Chondrocyte (in vitro differentiated cells): ENCODE measurements around the gene LRRN3. TPM values are rescaled to one million over a fixed set of nuclear protein-coding genes. Genes with fewer than 3 reads are reported as not detected.

Experiments
- DNase-seq: peaks from one replicate; pipeline ENCODE4 v3.0.0; 2021; ENCODE audit warnings: mixed read lengths, low spot score
- H3K27ac Mint-ChIP-seq: one replicate; pipeline ENCODE4 v1.8.0; 2021; ENCODE audit warnings: mild to moderate bottlenecking, moderate library complexity, mixed read lengths; ENCODE audit not compliant: unreplicated experiment
- H3K27me3 Mint-ChIP-seq: 2 replicates; pipeline ENCODE4 v1.8.0; 2021; ENCODE audit warnings: low read depth, mixed read lengths
- H3K36me3 Mint-ChIP-seq: 2 replicates; pipeline ENCODE4 v1.8.0; 2021; ENCODE audit warnings: low read depth, mixed read lengths
- H3K4me1 Mint-ChIP-seq: 2 replicates; pipeline ENCODE4 v1.8.0; 2021; ENCODE audit warnings: low read depth, mild to moderate bottlenecking, mixed read lengths
- H3K4me3 Mint-ChIP-seq: one replicate; pipeline ENCODE4 v1.8.0; 2021; ENCODE audit warnings: mild to moderate bottlenecking, moderate library complexity, mixed read lengths; ENCODE audit not compliant: unreplicated experiment
- H3K9me3 Mint-ChIP-seq: 2 replicates; pipeline ENCODE4 v1.8.0; 2021; ENCODE audit warnings: low read depth, mixed read lengths
- total RNA-seq: library from RNA; stranded (reverse); gene quantifications from 3 replicates; pipeline ENCODE4 v1.2.1, GENCODE V29; 2021
- TF ChIP-seq, protein P1 (sequence below): fragments of 200-600 bp; sonication (generic); IDR thresholded peaks from 2 replicates; pipeline ENCODE4 v1.5.0; 2021; ENCODE audit warnings: antibody characterized with exemption, mild to moderate bottlenecking, moderate library complexity

LRRN3 gene
- total RNA-seq, 1 donor from 2014 or later, result 0.65 TPM

DNA sequence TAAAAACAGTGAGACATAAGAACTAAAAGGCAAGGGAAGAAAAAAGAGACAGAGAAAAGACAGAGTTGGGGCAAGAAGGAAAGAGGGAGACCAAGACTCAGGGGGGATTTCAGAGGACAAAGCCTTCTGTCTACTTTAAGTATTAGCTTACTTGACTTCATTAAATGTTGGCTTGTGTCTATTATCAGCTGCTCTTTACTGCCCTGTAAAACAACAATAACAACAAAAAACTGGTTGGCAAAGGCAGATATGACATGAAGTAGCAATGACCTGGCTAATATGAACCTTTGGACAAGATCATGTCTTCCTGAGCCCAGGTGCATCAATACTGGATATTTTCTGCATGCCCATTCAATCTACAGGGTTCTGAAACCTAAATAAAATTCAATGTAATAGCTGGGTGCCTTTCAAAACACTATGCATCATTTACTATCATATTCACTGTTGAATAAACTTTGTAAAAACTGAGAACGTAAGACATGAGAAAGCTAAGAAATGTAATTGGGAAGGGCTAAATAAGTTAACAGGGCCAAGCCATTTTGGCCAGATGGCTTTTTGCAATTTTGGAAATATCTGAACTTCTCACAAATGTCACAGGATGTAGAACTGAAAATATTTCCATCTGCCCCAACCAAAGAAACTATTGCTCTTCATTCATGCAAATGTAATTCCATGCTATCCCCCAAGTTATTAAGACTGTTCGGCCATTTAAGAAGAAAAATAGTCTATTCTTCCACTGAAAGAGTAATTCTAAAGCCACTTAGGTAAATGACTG is 49.4 kb downstream of the LRRN3 start:
- Mint-ChIP-seq H3K36me3 (no peaks in the 10 kb centered on the region), H3K4me3 (no peak overlapping the region), H3K27me3 (no peaks in the 10 kb centered on the region), H3K27ac (no peak overlapping the region), H3K9me3 (no peaks in the 10 kb centered on the region), H3K4me1 (peaks cover 31% of the 10 kb centered on the region)
- DNase-seq, result no peak
- TF ChIP-seq, protein P1, sequence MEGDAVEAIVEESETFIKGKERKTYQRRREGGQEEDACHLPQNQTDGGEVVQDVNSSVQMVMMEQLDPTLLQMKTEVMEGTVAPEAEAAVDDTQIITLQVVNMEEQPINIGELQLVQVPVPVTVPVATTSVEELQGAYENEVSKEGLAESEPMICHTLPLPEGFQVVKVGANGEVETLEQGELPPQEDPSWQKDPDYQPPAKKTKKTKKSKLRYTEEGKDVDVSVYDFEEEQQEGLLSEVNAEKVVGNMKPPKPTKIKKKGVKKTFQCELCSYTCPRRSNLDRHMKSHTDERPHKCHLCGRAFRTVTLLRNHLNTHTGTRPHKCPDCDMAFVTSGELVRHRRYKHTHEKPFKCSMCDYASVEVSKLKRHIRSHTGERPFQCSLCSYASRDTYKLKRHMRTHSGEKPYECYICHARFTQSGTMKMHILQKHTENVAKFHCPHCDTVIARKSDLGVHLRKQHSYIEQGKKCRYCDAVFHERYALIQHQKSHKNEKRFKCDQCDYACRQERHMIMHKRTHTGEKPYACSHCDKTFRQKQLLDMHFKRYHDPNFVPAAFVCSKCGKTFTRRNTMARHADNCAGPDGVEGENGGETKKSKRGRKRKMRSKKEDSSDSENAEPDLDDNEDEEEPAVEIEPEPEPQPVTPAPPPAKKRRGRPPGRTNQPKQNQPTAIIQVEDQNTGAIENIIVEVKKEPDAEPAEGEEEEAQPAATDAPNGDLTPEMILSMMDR, result no peak

DNA sequence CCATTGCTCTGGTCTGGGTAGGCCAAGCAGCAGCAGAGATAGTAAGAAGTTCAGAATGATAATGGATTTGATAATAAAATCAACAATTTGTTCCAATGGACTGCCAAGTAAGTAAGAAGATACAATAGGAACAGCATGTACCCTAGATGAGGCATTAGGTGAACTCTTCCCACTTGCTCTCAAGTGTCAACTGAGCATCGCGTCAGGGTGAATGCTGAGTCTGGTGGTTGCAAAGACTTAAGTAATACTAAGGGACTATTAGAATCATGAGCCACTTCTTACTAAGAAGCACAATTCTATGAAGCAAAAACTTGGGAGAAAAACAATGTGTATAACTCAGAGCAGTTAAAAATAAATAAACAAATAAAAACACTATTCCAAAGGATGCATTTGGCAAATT is 54.5 kb downstream of the LRRN3 start:
- no peak for DNase-seq
- Mint-ChIP-seq H3K36me3 (no peaks in the 10 kb centered on the region), H3K9me3 (no peaks in the 10 kb centered on the region), H3K27ac (no peak overlapping the region), H3K4me1 (peaks cover 10% of the 10 kb centered on the region), H3K27me3 (no peaks in the 10 kb centered on the region), H3K4me3 (no peak overlapping the region)
- TF ChIP-seq, protein P1, result no peak

DNA sequence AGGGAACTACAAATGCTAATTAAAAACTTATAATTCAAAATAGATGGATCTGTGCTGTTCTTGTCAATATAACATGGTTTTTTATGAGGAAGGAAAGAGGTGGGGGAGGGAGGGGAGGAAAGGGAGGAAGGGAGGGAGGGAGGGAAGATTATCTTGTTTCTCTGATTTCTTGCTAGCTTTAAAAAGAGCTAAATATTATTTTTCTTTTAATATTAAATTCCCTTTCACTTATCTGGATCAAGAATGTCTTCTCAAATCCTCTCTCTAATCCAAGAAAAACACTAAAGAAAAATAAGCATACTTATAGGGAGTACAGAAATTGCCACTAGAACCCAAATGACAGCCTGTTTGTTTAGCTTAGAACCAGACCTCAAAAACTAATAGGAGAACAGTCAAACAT is 55.2 kb downstream of the LRRN3 start:
- Mint-ChIP-seq H3K27me3 (no peaks in the 10 kb centered on the region), H3K27ac (peak overlapping the region; percentile 38), H3K36me3 (no peaks in the 10 kb centered on the region), H3K4me3 (no peak overlapping the region), H3K4me1 (peaks cover 10% of the 10 kb centered on the region), H3K9me3 (no peaks in the 10 kb centered on the region)
- TF ChIP-seq, protein P1, result no peak
- no peak for DNase-seq

DNA sequence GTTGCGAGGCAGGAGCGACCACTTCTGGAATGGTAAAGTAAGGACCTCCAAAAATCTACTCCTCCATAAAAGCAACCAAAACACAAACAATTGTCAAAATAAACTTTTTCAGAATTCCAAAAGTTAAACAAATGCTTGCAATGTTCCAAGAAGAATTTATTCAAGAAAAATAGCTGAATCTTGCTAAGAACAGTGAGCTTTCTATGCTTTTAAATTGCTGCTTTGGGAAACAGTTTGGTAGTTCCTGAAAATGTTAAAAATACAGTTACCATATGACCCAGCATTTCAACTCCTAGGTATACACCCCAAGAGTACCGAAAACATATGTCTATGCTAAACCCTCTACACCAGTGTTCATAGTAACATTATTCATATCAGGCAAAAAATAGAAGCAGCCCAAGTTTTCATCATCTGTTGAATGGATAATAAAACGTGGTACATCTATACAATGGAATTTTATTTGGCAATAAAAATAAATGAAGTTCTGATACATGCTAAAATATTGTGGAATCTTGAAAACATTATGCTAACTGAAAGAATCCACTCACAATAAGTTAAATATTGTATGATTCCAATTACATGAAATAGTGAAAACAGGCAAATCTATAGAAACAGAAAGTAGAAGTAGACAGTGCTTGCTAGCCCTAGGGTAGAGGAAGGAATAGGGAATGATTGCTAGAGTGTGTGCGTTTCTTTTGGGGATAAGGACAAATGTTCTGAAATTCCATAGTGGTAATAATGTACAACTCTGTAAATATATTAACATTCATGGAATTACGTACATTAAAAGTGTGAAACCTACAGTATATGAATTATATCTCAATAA is 57.0 kb downstream of the LRRN3 start:
- H3K36me3 Mint-ChIP-seq, result no peaks in the 10 kb centered on the region
- no peak overlapping the region for H3K27ac Mint-ChIP-seq
- H3K4me3 Mint-ChIP-seq, result no peak overlapping the region
- no peaks in the 10 kb centered on the region for H3K9me3 Mint-ChIP-seq
- no peak for DNase-seq
- TF ChIP-seq, protein P1, result no peak
- H3K4me1 Mint-ChIP-seq, result peaks cover 10% of the 10 kb centered on the region
- H3K27me3 Mint-ChIP-seq, result no peaks in the 10 kb centered on the region

DNA sequence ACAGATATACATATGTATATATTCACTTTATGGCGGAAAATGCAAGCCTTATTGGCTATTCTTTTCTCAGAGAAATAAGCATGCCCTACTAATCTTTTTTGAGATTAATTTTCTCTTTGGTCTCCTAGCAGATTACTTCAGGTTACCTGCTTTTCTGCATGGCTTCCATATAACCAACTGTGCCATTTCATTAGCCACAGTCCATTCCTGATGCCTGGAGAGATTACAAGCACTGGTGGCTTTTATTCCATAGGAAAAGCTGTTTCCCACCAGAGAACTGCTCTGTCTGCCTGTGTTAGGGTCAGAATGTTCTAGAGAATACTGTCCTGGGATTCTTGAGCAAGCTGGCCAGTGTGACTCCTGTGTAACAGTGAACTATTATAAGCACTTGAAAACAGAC is 59.8 kb downstream of the LRRN3 start:
- TF ChIP-seq, protein P1, result no peak
- H3K27me3 Mint-ChIP-seq, result no peaks in the 10 kb centered on the region
- peaks cover 6% of the 10 kb centered on the region for H3K4me1 Mint-ChIP-seq
- DNase-seq, result no peak
- H3K9me3 Mint-ChIP-seq, result no peaks in the 10 kb centered on the region
- no peak overlapping the region for H3K27ac Mint-ChIP-seq
- no peaks in the 10 kb centered on the region for H3K36me3 Mint-ChIP-seq
- H3K4me3 Mint-ChIP-seq, result no peak overlapping the region
